ENCODE data around the gene UNK. TPM values are rescaled to one million over a fixed set of nuclear protein-coding genes. Genes with fewer than 3 reads are reported as not detected.

The UNK gene
- total and polyA plus RNA-seq, 12 donors, result 11.6 to 21.3 (median 14.7) TPM

GRCh38 chr17:75829747-75830146 is 45.1 kb downstream of the UNK start:
- WGBS, 2 donors, result 87 to 90% methylated on average over 7 of the region's 7 CpGs
- H3K36me3 ChIP-seq, result peaks cover 0 to 88% (median 4%) of the 10 kb centered on the region in 9 donors
- intact Hi-C loops (cut with DNase I), result loop anchor here in 3 of 10 donors (5.0 to 10.0 kb wide), 4 partner anchors 37 to 62 kb away; partner anchors contain the start of gene GALK1 (in 1 of the 3)

GRCh38 chr17:75830164-75831031 is 45.8 kb downstream of the UNK start:
- Histone ChIP-seq H3K27ac (no peak overlapping the region), H3K36me3 (peaks cover 0 to 88% (median 1%) of the 10 kb centered on the region in 9 donors), H3K4me1 (peaks cover 17 to 53% (median 39%) of the 10 kb centered on the region in 9 donors), H3K27me3 (no peaks in the 10 kb centered on the region), H3K4me3 (no peak overlapping the region), H3K9me3 (no peaks in the 10 kb centered on the region)
- ATAC-seq (no peak), DNase-seq (no peak)
- intact Hi-C loops (cut with DNase I), result no loop called here
- peak in 8 of 9 donors; percentile 9 to 57 (median 42) for TF ChIP-seq CTCF (IDR thresholded peaks at IDR 0.05)
- WGBS, 2 donors, result 76 to 78% methylated on average over 27 of the region's 27 CpGs

More at GRCh38 chr17:75829747-75830146, 45.1 kb downstream of the UNK start:
- no peak overlapping the region for H3K4me3 ChIP-seq
- H3K4me1 ChIP-seq, result peaks cover 17 to 53% (median 41%) of the 10 kb centered on the region in 9 donors
- no peak for DNase-seq
- no peak overlapping the region for H3K27ac ChIP-seq
- ATAC-seq, result no peak
- TF ChIP-seq CTCF (IDR thresholded peaks at IDR 0.05), result no peak
- H3K27me3 ChIP-seq, result no peaks in the 10 kb centered on the region
- no peaks in the 10 kb centered on the region for H3K9me3 ChIP-seq

- Histone ChIP-seq H3K27ac (no peak overlapping the region), H3K27me3 (no peaks in the 10 kb centered on the region), H3K4me3 (no peak overlapping the region), H3K4me1 (peaks cover 17 to 53% (median 39%) of the 10 kb centered on the region in 9 donors), H3K36me3 (peaks cover 0 to 88% (median 2%) of the 10 kb centered on the region in 9 donors), H3K9me3 (no peaks in the 10 kb centered on the region)
- WGBS, 2 donors, result 87 to 88% methylated on average over 14 to 15 of the region's 15 CpGs
- DNase-seq (no peak), ATAC-seq (no peak)
- TF ChIP-seq CTCF (IDR thresholded peaks at IDR 0.05), result no peak
- intact Hi-C loops (cut with DNase I), result no loop called here
Observed at GRCh38 chr17:75831032-75831571, 46.5 kb downstream of the UNK start.

- intact Hi-C loops (cut with DNase I), result no loop called here
- WGBS, 2 donors, result 72 to 76% methylated on average over 10 of the region's 10 CpGs
- Histone ChIP-seq H3K4me3 (peak overlapping the region in 1 of 10 donors; percentile 25), H3K4me1 (peaks cover 11 to 45% (median 29%) of the 10 kb centered on the region in 9 donors), H3K36me3 (peaks cover 0 to 89% (median 0%) of the 10 kb centered on the region in 9 donors), H3K9me3 (no peaks in the 10 kb centered on the region), H3K27ac (peak overlapping the region in 7 of 10 donors; percentile 31 to 87 (median 54)), H3K27me3 (no peaks in the 10 kb centered on the region)
- peak in 5 of 8 donors; percentile 6 to 51 (median 35) for ATAC-seq
- DNase-seq, result no peak
- TF ChIP-seq CTCF (IDR thresholded peaks at IDR 0.05), result no peak
Observed at GRCh38 chr17:75832164-75832651, 47.6 kb downstream of the UNK start.
